H1 (cell line): ENCODE measurements around the gene FPR3. TPM values are rescaled to one million over a fixed set of nuclear protein-coding genes. Genes with fewer than 3 reads are reported as not detected.

Source experiments
- CTCF ChIA-PET: fragments of 300-600 bp; sonication (Branson Sonifier 250); formaldehyde crosslinking; loops from one replicate; lab custom pipeline; 2021; ENCODE audit not compliant: partially characterized antibody; lab: Charles Lee
- POLR2A ChIA-PET: fragments of 300-600 bp; sonication (Branson Sonifier 250); formaldehyde crosslinking; loops from one replicate; lab custom pipeline; 2021; ENCODE audit warnings: inconsistent platforms; ENCODE audit not compliant: partially characterized antibody; lab: Charles Lee
- DNase-seq, 2 experiments: peaks; one replicate each; pipeline versions ENCODE4 v3.0.0 to v3.0.0-alpha.2; 2010 to 2022; ENCODE audit warnings: low spot score in 2 of 2, low read depth in 1 of 2, mixed read lengths in 1 of 2
- FAIRE-seq: peaks from 2 replicates; lab custom pipeline; 2011; peaks lifted over from hg19 to GRCh38; lab: Jason Lieb, UNC
- H2AFZ ChIP-seq: 2 replicates; pipeline ENCODE4 v1.8.1; 2012; ENCODE audit warnings: low read length, inconsistent platforms
- H2AK5ac ChIP-seq: 2 replicates; pipeline ENCODE4 v1.6.1; 2013; ENCODE audit warnings: low read depth, low read length
- H2BK120ac ChIP-seq: replicated peaks from 2 replicates; pipeline ENCODE3; 2013; ENCODE audit warnings: low read depth, low read length, inconsistent platforms
- H2BK12ac ChIP-seq: 2 replicates; pipeline ENCODE4 v1.6.1; 2013; ENCODE audit warnings: low read depth, low read length
- H2BK15ac ChIP-seq: 2 replicates; pipeline ENCODE4 v1.6.1; 2013; ENCODE audit warnings: low read length
- H2BK20ac ChIP-seq: 2 replicates; pipeline ENCODE4 v1.6.1; 2013; ENCODE audit warnings: low read length
- H2BK5ac ChIP-seq: 2 replicates; pipeline ENCODE4 v1.6.1; 2013; ENCODE audit warnings: low read depth, low read length
- H3K14ac ChIP-seq: 2 replicates; pipeline ENCODE4 v1.6.1; 2013; ENCODE audit warnings: inconsistent platforms; ENCODE audit not compliant: insufficient read length
- H3K18ac ChIP-seq: 2 replicates; pipeline ENCODE4 v1.6.1; 2013; ENCODE audit warnings: low read length; ENCODE audit errors: extremely low read depth
- H3K23ac ChIP-seq: 2 replicates; pipeline ENCODE4 v1.6.1; 2013; ENCODE audit warnings: inconsistent platforms; ENCODE audit not compliant: insufficient read length
- H3K23me2 ChIP-seq: 2 replicates; pipeline ENCODE4 v1.6.1; 2013; ENCODE audit warnings: low read depth, low read length
- H3K27ac ChIP-seq: 2 replicates; pipeline ENCODE4 v1.6.1; 2011; ENCODE audit warnings: low read depth, low read length, inconsistent platforms
- H3K27me3 ChIP-seq, 4 experiments: replicated peaks in 1 of 4; 1 replicate in 1 of 4; 2 replicates in 3 of 4; pipeline versions ENCODE4 v1.6.1 to v1.8.1; 2011 to 2013; ENCODE audit warnings: low read length in 3 of 4, mild to moderate bottlenecking in 3 of 4, inconsistent platforms in 2 of 4, mixed read lengths in 2 of 4, moderate library complexity in 1 of 4; ENCODE audit not compliant: control insufficient read depth in 3 of 4, insufficient read depth in 3 of 4; ENCODE audit errors: extremely low read depth in 1 of 4
- H3K36me3 ChIP-seq, 4 experiments: 2 replicates each; pipeline versions ENCODE4 v1.6.1 to v1.8.1; 2011 to 2013; ENCODE audit warnings: mild to moderate bottlenecking in 4 of 4, low read length in 3 of 4, moderate library complexity in 2 of 4, control low read depth in 1 of 4, inconsistent platforms in 1 of 4; ENCODE audit not compliant: insufficient read depth in 4 of 4, control insufficient read depth in 2 of 4
- H3K4ac ChIP-seq: replicated peaks from 2 replicates; pipeline ENCODE3; 2013; ENCODE audit warnings: low read length, low read depth, mixed read lengths, inconsistent platforms; ENCODE audit not compliant: insufficient read length
- H3K4me1 ChIP-seq, 4 experiments: replicated peaks in 1 of 4; 1 replicate in 1 of 4; 2 replicates in 3 of 4; pipeline versions ENCODE4 v1.6.1 to v1.8.1; 2011 to 2013; ENCODE audit warnings: low read length in 3 of 4, inconsistent platforms in 2 of 4, mixed read lengths in 1 of 4; ENCODE audit not compliant: insufficient read depth in 4 of 4, control insufficient read depth in 3 of 4
- H3K4me2 ChIP-seq, 2 experiments: 2 replicates each; pipeline versions ENCODE4 v1.6.1 to v1.8.1; 2011 to 2013; ENCODE audit warnings: low read depth in 2 of 2, low read length in 2 of 2, control low read depth in 1 of 2, inconsistent platforms in 1 of 2, mild to moderate bottlenecking in 1 of 2; ENCODE audit not compliant: insufficient read depth in 1 of 2
- H3K4me3 ChIP-seq, 4 experiments: fragments of 200-600, 300-600 bp in 1 of 4; sonication (generic), shearing (Covaris generic), sonication (Bioruptor Twin) in 1 of 4; 2 replicates each; pipeline versions ENCODE4 v1.5.1 to v1.8.1; 2011 to 2016; ENCODE audit warnings: low read length in 4 of 4, low read depth in 3 of 4, control low read depth in 2 of 4, inconsistent platforms in 2 of 4, mild to moderate bottlenecking in 2 of 4, mixed read lengths in 1 of 4, moderate library complexity in 1 of 4; ENCODE audit not compliant: insufficient read depth in 2 of 4; ENCODE audit errors: extremely low read depth in 1 of 4
- H3K56ac ChIP-seq: replicated peaks from 2 replicates; pipeline ENCODE3; 2013; ENCODE audit warnings: low read depth, mild to moderate bottlenecking, mixed read lengths, low read length, inconsistent platforms; ENCODE audit not compliant: insufficient read length
- H3K79me1 ChIP-seq: 2 replicates; pipeline ENCODE4 v1.6.1; 2013; ENCODE audit warnings: low read depth, low read length, control low read depth
- H3K79me2 ChIP-seq, 2 experiments: 2 replicates each; pipeline versions ENCODE4 v1.6.1 to v1.8.1; 2012 to 2013; ENCODE audit warnings: low read length in 2 of 2, mild to moderate bottlenecking in 2 of 2, inconsistent platforms in 1 of 2; ENCODE audit not compliant: insufficient read depth in 2 of 2, control insufficient read depth in 1 of 2
- H3K9ac ChIP-seq, 4 experiments: replicated peaks in 1 of 4; 1 replicate in 1 of 4; 2 replicates in 3 of 4; pipeline versions ENCODE4 v1.6.1 to v1.8.1; 2011 to 2013; ENCODE audit warnings: low read depth in 3 of 4, low read length in 3 of 4, control low read depth in 2 of 4, mild to moderate bottlenecking in 2 of 4, moderate library complexity in 2 of 4, inconsistent platforms in 1 of 4; ENCODE audit errors: extremely low read depth in 1 of 4
- H3K9me3 ChIP-seq, 2 experiments: 2 replicates each; pipeline versions ENCODE4 v1.6.1 to v1.8.1; 2012 to 2013; ENCODE audit warnings: mild to moderate bottlenecking in 2 of 2, moderate library complexity in 2 of 2, control low read depth in 1 of 2, inconsistent platforms in 1 of 2, low read depth in 1 of 2, low read length in 1 of 2, mixed read lengths in 1 of 2; ENCODE audit not compliant: insufficient read depth in 2 of 2
- H4K20me1 ChIP-seq, 2 experiments: replicated peaks in 1 of 2; 2 replicates each; pipeline versions ENCODE3 to v1.8.1; 2011 to 2013; ENCODE audit warnings: inconsistent platforms in 2 of 2, low read length in 2 of 2, mild to moderate bottlenecking in 1 of 2; ENCODE audit not compliant: insufficient read depth in 2 of 2, control insufficient read depth in 1 of 2
- H4K5ac ChIP-seq: 2 replicates; pipeline ENCODE4 v1.6.1; 2013; ENCODE audit warnings: low read length, low read depth, mixed read lengths, inconsistent platforms; ENCODE audit not compliant: insufficient read length
- H4K8ac ChIP-seq: 2 replicates; pipeline ENCODE4 v1.8.0; 2013; ENCODE audit warnings: mild to moderate bottlenecking, moderate library complexity, low read length, inconsistent platforms; ENCODE audit not compliant: insufficient read depth; ENCODE audit errors: extremely low read depth
- H4K91ac ChIP-seq: replicated peaks from 2 replicates; pipeline ENCODE3; 2013; ENCODE audit warnings: low read length, mixed read lengths, inconsistent platforms; ENCODE audit not compliant: insufficient read length
- E2F6 ChIP-seq: IDR thresholded peaks from 2 replicates; pipeline ENCODE4 v1.6.1; 2012; ENCODE audit warnings: inconsistent platforms
- POU5F1 ChIP-seq: IDR thresholded peaks from 2 replicates; pipeline ENCODE4 v1.6.1; 2011; ENCODE audit warnings: low read depth, mild to moderate bottlenecking, low read length, moderate library complexity
- SIRT6 ChIP-seq: IDR thresholded peaks from one replicate; pipeline ENCODE4 v1.7.1; 2012; ENCODE audit warnings: low read length, inconsistent platforms
- WGBS, 2 experiments: shearing (Covaris generic) in 1 of 2; methylation state at CpG; one replicate each; pipeline versions ENCODE4 v1.1.6 to v1.1.7; 2013 to 2015; ENCODE audit warnings: low lambda C conversion rate in 2 of 2, mixed read lengths in 2 of 2, inconsistent platforms in 1 of 2, low coverage in 1 of 2, missing lambda C conversion rate in 1 of 2; ENCODE audit not compliant: insufficient replicate concordance in 2 of 2, insufficient coverage in 1 of 2, insufficient read length in 1 of 2; ENCODE audit errors: extremely low coverage in 1 of 2, missing lambda C conversion rate in 1 of 2; 5-methylcytosine and 5-hydroxymethylcytosine counted together
- polyA plus RNA-seq, 7 experiments: library from polyadenylated mRNA; depleted of rRNA in 3 of 7; stranded (reverse) in 5 of 7; unstranded in 2 of 7; fragments of >200 nt in 5 of 7; fragments of 200-250 nt in 2 of 7; gene quantifications; 1 replicate in 5 of 7; 2 replicates in 1 of 7; 4 replicates in 1 of 7; pipeline versions ENCODE4 v1.2.1 to v1.2.3, GENCODE V29; 2011 to 2013; ENCODE audit warnings: missing spikeins in 2 of 7, mixed read lengths in 2 of 7
- total RNA-seq: library from RNA; stranded (reverse); fragmentation: NEBNext Ultra II Directional; extraction: Animal tissue kit (Norgen Biotek cat#: 25700); gene quantifications from 2 replicates; pipeline ENCODE4 v1.2.1, GENCODE V29; 2021

Gene FPR3
- total and polyA plus RNA-seq, 2 of the 8 experiments (the other 6 are each of a cell fraction or from before 2014, with no cell fraction given), result not detected

DNA sequence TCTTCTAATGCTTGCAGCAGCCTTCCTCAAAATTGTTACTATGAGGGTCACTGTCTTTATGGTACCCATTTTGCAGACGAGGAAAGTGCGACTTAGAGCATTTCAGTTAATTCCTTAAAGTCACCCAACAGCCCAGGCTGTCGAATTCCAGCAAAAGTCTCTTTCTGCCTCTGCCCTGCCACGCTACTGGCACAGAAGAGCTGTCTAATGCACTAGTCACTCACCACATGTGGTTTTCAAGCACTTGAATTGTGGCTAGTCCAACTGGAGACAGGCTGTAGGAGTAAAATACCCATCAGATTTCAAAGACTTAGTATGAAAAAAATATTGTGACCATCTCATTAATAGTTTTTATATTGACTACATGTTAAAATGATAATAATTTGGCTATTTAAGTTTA lies 45.0 kb upstream of the FPR3 start:
- Histone ChIP-seq H3K27me3 (0 out of 7 replicates have a peak, but pooled peaks cover 0 to 2% (median 0%) of the 10 kb centered on the region in 4 experiments), H3K9ac (no peak overlapping the region), H3K9me3 (peaks cover 5 to 13% of the 10 kb centered on the region in 2 experiments; a peak in 2 of 4 replicates), H2AFZ (no peak overlapping the region), H3K4me1 (no peaks in the 10 kb centered on the region), H3K23me2 (no peaks in the 10 kb centered on the region), H3K79me2 (no peaks in the 10 kb centered on the region), H3K18ac (no peak overlapping the region), H3K4me3 (no peak overlapping the region), H4K8ac (no peak overlapping the region), H4K20me1 (no peaks in the 10 kb centered on the region), H3K4me2 (no peak overlapping the region), H2BK20ac (no peak overlapping the region), H3K27ac (no peak overlapping the region), H3K4ac (no peak overlapping the region), H3K14ac (no peak overlapping the region), H4K5ac (no peak overlapping the region), H2AK5ac (no peak overlapping the region), H3K56ac (no peak overlapping the region), H2BK15ac (no peak overlapping the region), H3K36me3 (no peaks in the 10 kb centered on the region), H2BK5ac (no peak overlapping the region), H2BK12ac (no peak overlapping the region), H3K23ac (no peak overlapping the region), H3K79me1 (no peaks in the 10 kb centered on the region), H2BK120ac (no peak overlapping the region), H4K91ac (no peak overlapping the region)
- DNase-seq (no peak), FAIRE-seq (no peak)
- WGBS, 2 experiments, result 89% methylated on average over 4 of the region's 4 CpGs; no CpG with 5 or more reads in 1 of the 2 experiments
- TF ChIP-seq E2F6 (no peak), POU5F1 (no peak), SIRT6 (no peak)
- ChIA-PET CTCF (interaction anchor here (1.2 to 1.4 kb wide), 2 partner anchors 12 to 28 kb away, joined by 3 read pairs; no protein-coding TSS in a partner anchor), POLR2A (no interaction called here)
